ENCODE results near the gene NEDD4L. TPM values are rescaled to one million over a fixed set of nuclear protein-coding genes. Genes with fewer than 3 reads are reported as not detected.

Gene NEDD4L
- total RNA-seq, 3 donors from 2014 or later: 161 to 309 (median 256) TPM

- no peaks in the 10 kb centered on the region for H3K4me1 ChIP-seq (ENCODE audit: low read depth)
- no peaks in the 10 kb centered on the region for H3K9me3 ChIP-seq
- ATAC-seq (peak; percentile 6), DNase-seq (no peak)
- no peak overlapping the region for H3K4me3 ChIP-seq
- H3K36me3 ChIP-seq (ENCODE audit: low read depth): no peaks in the 10 kb centered on the region
- no peak for TF ChIP-seq CTCF (IDR thresholded peaks at IDR 0.05)
- intact Hi-C loops (cut with DNase I, micrococcal nuclease): no loop called here
Observed at GRCh38 chr18:58405107-58405898, 361.3 kb downstream of the NEDD4L start.

- H3K4me1 ChIP-seq (ENCODE audit: low read depth): no peaks in the 10 kb centered on the region
- no peaks in the 10 kb centered on the region for H3K36me3 ChIP-seq (ENCODE audit: low read depth)
- ATAC-seq (no peak), DNase-seq (no peak)
- TF ChIP-seq CTCF (IDR thresholded peaks at IDR 0.05): no peak
- no peaks in the 10 kb centered on the region for H3K9me3 ChIP-seq
- intact Hi-C loops (cut with DNase I, micrococcal nuclease): no loop called here
- H3K4me3 ChIP-seq: no peak overlapping the region
Observed at GRCh38 chr18:58407263-58407648, 363.2 kb downstream of the NEDD4L start.

DNA sequence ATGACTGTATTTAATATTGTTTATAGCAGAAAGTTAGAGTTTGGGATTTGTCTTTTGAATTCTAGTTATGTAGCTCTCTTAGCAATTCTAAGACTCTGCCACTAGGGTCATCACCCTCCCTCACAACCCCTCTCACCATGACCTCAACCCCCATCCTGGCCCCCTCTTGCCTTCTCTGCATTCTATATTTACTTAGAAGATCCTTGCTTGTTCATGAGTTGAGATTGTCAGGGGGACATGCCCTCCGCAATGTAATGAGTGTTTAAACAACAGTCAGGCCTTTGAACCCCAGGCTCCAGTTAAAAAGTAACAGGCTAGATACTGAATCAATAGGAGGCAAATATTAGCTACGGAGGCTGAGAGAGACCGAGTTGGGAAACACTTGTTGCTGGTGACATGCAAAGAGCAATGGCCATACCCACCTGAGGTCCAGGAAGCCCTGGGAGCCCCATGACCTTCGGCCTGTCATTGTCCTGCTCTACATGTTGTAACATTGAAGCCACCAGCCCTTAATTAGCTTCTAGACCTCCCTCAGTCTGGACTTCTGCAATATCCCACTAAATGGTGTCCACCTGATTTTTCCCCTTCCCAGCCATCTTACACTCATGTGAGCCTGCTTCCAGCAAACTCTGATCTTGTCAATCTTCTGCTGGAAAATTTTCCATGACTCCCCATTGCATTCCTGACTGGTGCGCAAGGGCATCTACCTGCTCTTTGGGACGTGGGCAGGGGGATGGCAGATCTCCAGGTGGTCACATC lies 363.8 kb downstream of the NEDD4L start:
- Histone ChIP-seq H3K9me3 (no peaks in the 10 kb centered on the region), H3K36me3 (ENCODE audit: low read depth) (no peaks in the 10 kb centered on the region), H3K4me1 (ENCODE audit: low read depth) (no peaks in the 10 kb centered on the region), H3K4me3 (no peak overlapping the region)
- no peak for TF ChIP-seq CTCF (IDR thresholded peaks at IDR 0.05)
- no peak for ATAC-seq
- DNase-seq: no peak
- intact Hi-C loops (cut with DNase I, micrococcal nuclease): no loop called here

GRCh38 chr18:58408665-58409064 lies 364.6 kb downstream of the NEDD4L start:
- no peaks in the 10 kb centered on the region for H3K9me3 ChIP-seq
- intact Hi-C loops (cut with DNase I, micrococcal nuclease): no loop called here
- no peak for TF ChIP-seq CTCF (IDR thresholded peaks at IDR 0.05)
- H3K36me3 ChIP-seq (ENCODE audit: low read depth): no peaks in the 10 kb centered on the region
- ATAC-seq: no peak
- no peak overlapping the region for H3K4me3 ChIP-seq
- no peak for DNase-seq
- H3K4me1 ChIP-seq (ENCODE audit: low read depth): no peaks in the 10 kb centered on the region

DNA sequence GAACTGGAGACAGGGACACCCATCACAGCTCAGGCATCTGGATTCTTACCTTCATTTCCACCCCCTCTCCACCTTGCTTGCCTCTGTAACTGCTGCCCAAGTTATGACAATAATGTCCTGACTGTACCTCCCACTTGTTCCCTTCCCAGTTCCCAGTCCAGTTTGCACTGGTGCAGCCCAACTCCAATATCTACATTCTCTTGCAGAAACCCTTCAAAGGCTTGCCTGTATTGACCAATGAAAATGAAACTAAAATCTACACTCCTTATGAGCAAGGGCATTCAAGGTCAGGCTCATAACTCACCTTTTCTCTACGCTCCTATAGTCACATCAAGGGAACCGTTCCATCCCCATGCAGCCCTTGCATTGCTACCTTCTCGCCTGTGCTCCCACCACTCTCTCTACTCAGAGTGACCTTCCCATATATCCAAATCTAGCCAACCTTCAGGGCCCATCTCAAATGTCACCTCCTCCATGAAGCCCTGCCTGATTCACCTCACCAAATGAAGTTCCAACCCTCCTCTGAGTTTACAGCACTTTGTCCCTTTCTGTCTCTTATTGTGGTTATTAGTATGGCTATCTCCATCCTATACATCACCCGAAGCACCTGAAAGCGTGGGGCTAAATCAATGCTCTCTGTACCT lies 365.9 kb downstream of the NEDD4L start:
- no peak for ATAC-seq
- no peak for DNase-seq

More for the DNA sequence above, 365.9 kb downstream of the NEDD4L start:
- Histone ChIP-seq H3K9me3 (no peaks in the 10 kb centered on the region), H3K4me1 (ENCODE audit: low read depth) (no peaks in the 10 kb centered on the region), H3K36me3 (ENCODE audit: low read depth) (no peaks in the 10 kb centered on the region), H3K4me3 (no peak overlapping the region)
- intact Hi-C loops (cut with DNase I, micrococcal nuclease): no loop called here
- TF ChIP-seq CTCF (IDR thresholded peaks at IDR 0.05): no peak
